Activated naive CD8-positive, alpha-beta T cell treated with anti-CD3 and anti-CD28 coated beads, Interleukin-2, amount 10 ng/mL, durations not matched to agents 7 days and 5 days (primary cell): ENCODE measurements around the gene IL27RA. TPM values are rescaled to one million over a fixed set of nuclear protein-coding genes. Genes with fewer than 3 reads are reported as not detected.

Experiments
- ATAC-seq: fragments of 150-1000 bp; cut with Tn5 transposase; one replicate; pipeline ENCODE4 v1.10.0; 2021; ENCODE audit warnings: low read depth, moderate library complexity
- POLR2A ChIA-PET: fragments of 350-600 bp; sonication (Branson Sonifier 250); formaldehyde crosslinking; loops from one replicate; lab custom pipeline; 2021; ENCODE audit warnings: antibody characterized with exemption; lab: Charles Lee
- DNase-seq: peaks from one replicate; pipeline ENCODE4 v3.0.0; 2021
- H3K27ac Mint-ChIP-seq: one replicate; pipeline ENCODE4 v1.8.0; 2022; ENCODE audit warnings: mild to moderate bottlenecking, mixed read lengths
- H3K27me3 Mint-ChIP-seq: one replicate; pipeline ENCODE4 v1.8.0; 2022; ENCODE audit warnings: mild to moderate bottlenecking, moderate library complexity, mixed read lengths
- H3K36me3 Mint-ChIP-seq: one replicate; pipeline ENCODE4 v1.8.0; 2021; ENCODE audit warnings: mild to moderate bottlenecking, mixed read lengths
- H3K4me1 Mint-ChIP-seq: one replicate; pipeline ENCODE4 v1.8.0; 2021; ENCODE audit warnings: mixed read lengths
- H3K4me3 Mint-ChIP-seq: one replicate; pipeline ENCODE4 v1.8.0; 2022; ENCODE audit warnings: mild to moderate bottlenecking, moderate library complexity, mixed read lengths
- H3K9me3 Mint-ChIP-seq: one replicate; pipeline ENCODE4 v1.8.0; 2021; ENCODE audit warnings: mixed read lengths
- total RNA-seq, 2 experiments: library from RNA; stranded (reverse); gene quantifications; one replicate each; pipeline ENCODE4 v1.2.3, GENCODE V29; 2021

The IL27RA gene
- total RNA-seq, 2 experiments from 2014 or later = 41.6 to 43.8 TPM

- no peak overlapping the region for H3K27ac Mint-ChIP-seq
These were observed 26.9 kb downstream of the IL27RA start for GRCh38 chr19:14058182-14059092.

GRCh38 chr19:14059093-14059480 lies 27.5 kb downstream of the IL27RA start:
- Mint-ChIP-seq H3K9me3 (no peaks in the 10 kb centered on the region), H3K27ac (no peak overlapping the region), H3K4me1 (peaks cover 12% of the 10 kb centered on the region), H3K4me3 (no peak overlapping the region), H3K36me3 (peaks cover under 1% of the 10 kb centered on the region), H3K27me3 (peaks cover 38% of the 10 kb centered on the region)
- DNase-seq (peak; percentile 72), ATAC-seq (no peak)
- POLR2A ChIA-PET = interaction anchor here (0.7 to 1.8 kb wide), 2 partner anchors 177 to 179 kb away, joined by 3 to 5 read pairs; no protein-coding TSS in a partner anchor

More at GRCh38 chr19:14058182-14059092, 26.9 kb downstream of the IL27RA start:
- ATAC-seq (no peak), DNase-seq (no peak)
- Mint-ChIP-seq H3K4me3 (no peak overlapping the region), H3K4me1 (peaks cover 12% of the 10 kb centered on the region), H3K9me3 (no peaks in the 10 kb centered on the region), H3K27me3 (peaks cover 38% of the 10 kb centered on the region), H3K36me3 (peaks cover 4% of the 10 kb centered on the region)
- POLR2A ChIA-PET = interaction anchor here (0.7 to 1.8 kb wide), 2 partner anchors 176 to 179 kb away, joined by 3 to 5 read pairs; no protein-coding TSS in a partner anchor

- ATAC-seq (no peak), DNase-seq (no peak)
- no peaks in the 10 kb centered on the region for H3K36me3 Mint-ChIP-seq
- peaks cover 10% of the 10 kb centered on the region for H3K4me1 Mint-ChIP-seq
- POLR2A ChIA-PET = interaction anchor here (1.8 kb wide), 1 partner anchor 178 kb away, joined by 5 read pairs; no protein-coding TSS in a partner anchor
- no peak overlapping the region for H3K27ac Mint-ChIP-seq
- peaks cover 38% of the 10 kb centered on the region for H3K27me3 Mint-ChIP-seq
- H3K4me3 Mint-ChIP-seq = no peak overlapping the region
- H3K9me3 Mint-ChIP-seq = no peaks in the 10 kb centered on the region
These were observed 28.1 kb downstream of the IL27RA start for GRCh38 chr19:14059652-14060155.

- peaks cover 11% of the 10 kb centered on the region for H3K4me1 Mint-ChIP-seq
- POLR2A ChIA-PET = interaction anchor here (1.0 to 1.1 kb wide), 2 partner anchors 9 to 29 kb away, joined by 3 to 4 read pairs; partner anchors contain the start of gene IL27RA
These were observed 29.7 kb downstream of the IL27RA start for GRCh38 chr19:14061081-14061749.

GRCh38 chr19:14061751-14062557 lies 30.4 kb downstream of the IL27RA start, which contains the start of gene PALM3:
Gene PALM3, minus strand, starts transcription at chr19:14062076. Its CDS starts 96 bp downstream, at chr19:14061980.
- Mint-ChIP-seq H3K9me3 (no peaks in the 10 kb centered on the region), H3K36me3 (no peaks in the 10 kb centered on the region), H3K4me3 (no peak within 1 kb of the TSS), H3K4me1 (peaks cover 12% of the 10 kb centered on the region), H3K27ac (no peak within 1 kb of the TSS), H3K27me3 (peaks cover 41% of the 10 kb centered on the region)
- ATAC-seq = no peak
- no peak for DNase-seq
- POLR2A ChIA-PET = no interaction called here

More at GRCh38 chr19:14061081-14061749, 29.7 kb downstream of the IL27RA start:
- ATAC-seq (no peak), DNase-seq (no peak)
- peaks cover 43% of the 10 kb centered on the region for H3K27me3 Mint-ChIP-seq
- H3K9me3 Mint-ChIP-seq = no peaks in the 10 kb centered on the region
- no peak overlapping the region for H3K4me3 Mint-ChIP-seq
- H3K27ac Mint-ChIP-seq = no peak overlapping the region
- no peaks in the 10 kb centered on the region for H3K36me3 Mint-ChIP-seq

- peaks cover 12% of the 10 kb centered on the region for H3K4me1 Mint-ChIP-seq
- no peak overlapping the region for H3K4me3 Mint-ChIP-seq
- ATAC-seq (no peak), DNase-seq (no peak)
- no peaks in the 10 kb centered on the region for H3K9me3 Mint-ChIP-seq
- H3K27me3 Mint-ChIP-seq = peaks cover 38% of the 10 kb centered on the region
- POLR2A ChIA-PET = no interaction called here
- H3K36me3 Mint-ChIP-seq = no peaks in the 10 kb centered on the region
- no peak overlapping the region for H3K27ac Mint-ChIP-seq
These were observed 30.9 kb downstream of the IL27RA start for GRCh38 chr19:14062558-14062855.

- Mint-ChIP-seq H3K9me3 (no peaks in the 10 kb centered on the region), H3K27me3 (peaks cover 32% of the 10 kb centered on the region), H3K27ac (no peak overlapping the region), H3K4me3 (no peak overlapping the region), H3K4me1 (peaks cover 10% of the 10 kb centered on the region), H3K36me3 (no peaks in the 10 kb centered on the region)
- DNase-seq (no peak), ATAC-seq (no peak)
- POLR2A ChIA-PET = no interaction called here
These were observed 31.5 kb downstream of the IL27RA start for GRCh38 chr19:14063105-14063504.

- peaks cover 14% of the 10 kb centered on the region for H3K27me3 Mint-ChIP-seq
- H3K4me1 Mint-ChIP-seq = peaks cover 4% of the 10 kb centered on the region
- no peaks in the 10 kb centered on the region for H3K36me3 Mint-ChIP-seq
- no peak overlapping the region for H3K27ac Mint-ChIP-seq
- H3K4me3 Mint-ChIP-seq = no peak overlapping the region
- H3K9me3 Mint-ChIP-seq = no peaks in the 10 kb centered on the region
- POLR2A ChIA-PET = no interaction called here
- ATAC-seq (peak; percentile 42), DNase-seq (no peak)
These were observed 34.6 kb downstream of the IL27RA start for GRCh38 chr19:14066134-14066533.

GRCh38 chr19:14070268-14071050 lies 38.9 kb downstream of the IL27RA start:
- Mint-ChIP-seq H3K9me3 (no peaks in the 10 kb centered on the region), H3K4me1 (peaks cover 16% of the 10 kb centered on the region), H3K27ac (no peak overlapping the region), H3K36me3 (no peaks in the 10 kb centered on the region), H3K27me3 (peaks cover 10% of the 10 kb centered on the region), H3K4me3 (no peak overlapping the region)
- ATAC-seq (no peak), DNase-seq (no peak)
- POLR2A ChIA-PET = interaction anchor here (0.6 to 3.6 kb wide), 6 partner anchors 10 to 283 kb away, joined by 3 to 11 read pairs (median 3); partner anchors contain the start of gene IL27RA

- POLR2A ChIA-PET = interaction anchor here (0.9 to 3.0 kb wide), 4 partner anchors 41 to 196 kb away, joined by 3 to 19 read pairs (median 5); partner anchors contain the start of genes IL27RA and NANOS3
- Mint-ChIP-seq H3K27ac (peak within 1 kb of the TSS; percentile 81), H3K36me3 (no peaks in the 10 kb centered on the region), H3K9me3 (no peaks in the 10 kb centered on the region), H3K4me1 (peaks cover 14% of the 10 kb centered on the region), H3K4me3 (peak within 1 kb of the TSS; percentile 96), H3K27me3 (peaks cover 6% of the 10 kb centered on the region)
- DNase-seq (peak; percentile 70), ATAC-seq (peak; percentile 6)
These were observed 41.1 kb downstream of the IL27RA start, which contains the start of gene MISP3 for GRCh38 chr19:14072535-14073260. Gene MISP3, plus strand, starts transcription at chr19:14072786. Its CDS starts 524 bp downstream, at chr19:14073310.

- ATAC-seq = peak; percentile 77
- peak; percentile 93 for DNase-seq
These were observed 41.8 kb downstream of the IL27RA start for GRCh38 chr19:14073261-14073924.

More at GRCh38 chr19:14073261-14073924, 41.8 kb downstream of the IL27RA start:
- Mint-ChIP-seq H3K27me3 (peaks cover 6% of the 10 kb centered on the region), H3K4me3 (peak overlapping the region; percentile 96), H3K36me3 (no peaks in the 10 kb centered on the region), H3K27ac (peak overlapping the region; percentile 81), H3K4me1 (peaks cover 14% of the 10 kb centered on the region), H3K9me3 (no peaks in the 10 kb centered on the region)
- POLR2A ChIA-PET = interaction anchor here (0.7 to 3.0 kb wide), 5 partner anchors 42 to 214 kb away, joined by 3 to 19 read pairs (median 3); partner anchors contain the start of genes DCAF15 and IL27RA
